SU-DHL-6 (cell line): Measurements from ENCODE around the gene EPB41L2.

Experiments used
- EZH2phosphoT487 ChIP-seq: fragments of 200-600 bp; sonication (generic), shearing (Covaris generic); conservative IDR thresholded peaks from 2 replicates; pipeline ENCODE4 v1.6.1; 2018; ENCODE audit warnings: mild to moderate bottlenecking, antibody characterized with exemption, low read length, moderate library complexity, mixed read lengths
- TF ChIP-seq, protein P1 (sequence below): fragments of 200-600 bp; sonication (generic); IDR thresholded peaks from one replicate; pipeline ENCODE4 v1.5.1; 2017; ENCODE audit warnings: antibody characterized with exemption, mild to moderate bottlenecking, low read length, moderate library complexity; ENCODE audit not compliant: insufficient read depth, poor library complexity, severe bottlenecking

DNA sequence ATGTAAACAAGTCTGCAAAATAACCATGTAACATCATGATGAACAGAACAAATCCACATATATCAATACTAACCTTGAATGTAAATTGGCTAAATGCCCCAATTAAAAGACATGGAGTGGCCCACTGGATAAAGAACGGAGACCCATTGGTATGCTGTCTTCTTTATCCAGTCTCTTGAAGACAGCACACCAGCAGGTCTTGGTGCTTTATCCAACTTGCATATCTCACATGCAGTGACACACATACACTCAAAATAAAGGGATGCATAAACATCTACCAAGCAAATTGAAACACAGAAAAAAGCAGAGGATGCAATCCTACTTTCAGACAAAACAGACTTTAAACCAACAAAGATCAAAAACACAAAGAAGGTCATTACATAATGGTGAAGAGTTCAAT is 30.3 kb upstream of the EPB41L2 start:
- TF ChIP-seq, protein P1, sequence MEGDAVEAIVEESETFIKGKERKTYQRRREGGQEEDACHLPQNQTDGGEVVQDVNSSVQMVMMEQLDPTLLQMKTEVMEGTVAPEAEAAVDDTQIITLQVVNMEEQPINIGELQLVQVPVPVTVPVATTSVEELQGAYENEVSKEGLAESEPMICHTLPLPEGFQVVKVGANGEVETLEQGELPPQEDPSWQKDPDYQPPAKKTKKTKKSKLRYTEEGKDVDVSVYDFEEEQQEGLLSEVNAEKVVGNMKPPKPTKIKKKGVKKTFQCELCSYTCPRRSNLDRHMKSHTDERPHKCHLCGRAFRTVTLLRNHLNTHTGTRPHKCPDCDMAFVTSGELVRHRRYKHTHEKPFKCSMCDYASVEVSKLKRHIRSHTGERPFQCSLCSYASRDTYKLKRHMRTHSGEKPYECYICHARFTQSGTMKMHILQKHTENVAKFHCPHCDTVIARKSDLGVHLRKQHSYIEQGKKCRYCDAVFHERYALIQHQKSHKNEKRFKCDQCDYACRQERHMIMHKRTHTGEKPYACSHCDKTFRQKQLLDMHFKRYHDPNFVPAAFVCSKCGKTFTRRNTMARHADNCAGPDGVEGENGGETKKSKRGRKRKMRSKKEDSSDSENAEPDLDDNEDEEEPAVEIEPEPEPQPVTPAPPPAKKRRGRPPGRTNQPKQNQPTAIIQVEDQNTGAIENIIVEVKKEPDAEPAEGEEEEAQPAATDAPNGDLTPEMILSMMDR: no peak
- no peak for TF ChIP-seq EZH2phosphoT487
